ENCODE data around the gene STEAP3.

Gene STEAP3

GRCh38 chr2:119304847-119305246 is 81.2 kb downstream of the STEAP3 start:
- no peak for DNase-seq

- no peak for DNase-seq
Measured at GRCh38 chr2:119305497-119306195, 82.0 kb downstream of the STEAP3 start.

DNA sequence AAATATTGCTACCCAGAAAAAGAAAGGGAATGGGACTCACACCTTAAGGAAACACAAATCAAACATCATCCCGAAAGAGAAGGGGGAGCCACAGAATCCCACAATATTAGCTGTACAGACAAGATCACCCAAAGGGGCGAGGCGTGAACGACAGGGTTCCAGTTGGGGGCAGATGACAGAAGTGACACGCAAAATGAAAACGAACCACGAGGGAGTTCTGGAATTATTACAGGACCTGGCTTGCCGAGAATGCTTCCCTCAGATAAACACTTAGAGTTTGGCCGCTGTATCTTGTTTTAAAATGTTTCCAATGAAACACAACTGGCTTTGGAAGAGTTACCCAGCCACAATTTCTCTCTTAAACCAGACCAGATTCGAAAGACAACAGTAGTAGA is 82.6 kb downstream of the STEAP3 start:
- no peak for DNase-seq

GRCh38 chr2:119307419-119308140 is 83.9 kb downstream of the STEAP3 start:
- no peak for DNase-seq

- DNase-seq: no peak
Measured at GRCh38 chr2:119308793-119309330, 85.2 kb downstream of the STEAP3 start.

- DNase-seq: no peak
Measured at GRCh38 chr2:119311371-119311770, 87.7 kb downstream of the STEAP3 start.

DNA sequence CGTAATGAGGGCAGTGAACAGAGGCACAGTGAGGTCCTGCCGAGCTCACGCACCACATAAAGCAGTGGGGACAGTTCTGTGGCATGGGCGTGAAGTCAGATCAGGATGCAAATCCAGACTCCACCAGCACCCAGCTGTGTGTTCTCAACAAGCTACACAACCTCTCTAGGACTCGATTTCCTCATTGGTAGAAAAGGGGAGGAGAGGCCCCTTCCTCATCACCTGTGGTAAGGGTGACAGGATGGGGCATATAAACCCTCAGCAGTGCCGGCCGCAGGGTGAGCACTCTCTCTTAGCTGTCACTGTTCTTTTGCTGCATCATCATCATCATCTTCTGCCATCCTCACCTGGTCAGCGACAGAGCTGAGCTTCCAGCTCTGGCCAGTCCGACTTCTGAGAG is 88.2 kb downstream of the STEAP3 start:
- DNase-seq: no peak

Measured in KG1 (cell line).